ELF-1 (cell line): ENCODE measurements around the gene LAMP2.
"Not testable (repeated sequence)": the region's sequence is repeated elsewhere in the genome, so short reads cannot be mapped to it uniquely, and the experiment has no call there.

ENCODE experiments used
- DNase-seq: peaks from one replicate; pipeline ENCODE4 v3.0.0-alpha.2; 2016; ENCODE audit warnings: low read depth, low spot score

LAMP2 gene

GRCh38 chrX:120468825-120469525 is at the start of gene LAMP2:
TSS of gene LAMP2 (minus strand) at chrX:120469296. CDS start at chrX:120469169, 127 bp downstream.
- peak; percentile 98 for DNase-seq

- no peak for DNase-seq
These were observed 48.8 kb upstream of the LAMP2 start for GRCh38 chrX:120517936-120518335.

- DNase-seq: peak; percentile 25
These were observed 45.1 kb upstream of the LAMP2 start for GRCh38 chrX:120514236-120514635.

GRCh38 chrX:120512627-120513026 is 43.5 kb upstream of the LAMP2 start:
- no peak for DNase-seq

DNA sequence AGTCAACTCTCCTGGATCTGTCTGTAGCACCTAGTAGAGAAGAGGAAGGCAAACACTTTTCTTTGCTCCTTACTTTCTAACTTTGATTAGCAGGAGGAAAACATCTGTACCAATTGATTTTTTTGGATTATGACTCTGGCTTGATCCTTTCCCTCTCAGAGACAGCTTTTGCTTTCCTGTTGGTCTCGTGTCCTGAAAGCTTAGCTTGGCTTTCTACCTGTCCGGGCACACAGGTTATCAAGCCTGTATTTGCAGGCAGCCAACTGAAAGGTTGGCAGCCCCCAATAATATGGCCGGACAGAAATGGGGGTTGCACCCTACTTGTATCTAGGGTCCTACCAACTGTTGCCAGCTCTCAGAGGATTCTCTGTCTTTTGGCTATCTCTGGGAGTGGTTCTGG is 43.1 kb upstream of the LAMP2 start:
- no peak for DNase-seq

DNA sequence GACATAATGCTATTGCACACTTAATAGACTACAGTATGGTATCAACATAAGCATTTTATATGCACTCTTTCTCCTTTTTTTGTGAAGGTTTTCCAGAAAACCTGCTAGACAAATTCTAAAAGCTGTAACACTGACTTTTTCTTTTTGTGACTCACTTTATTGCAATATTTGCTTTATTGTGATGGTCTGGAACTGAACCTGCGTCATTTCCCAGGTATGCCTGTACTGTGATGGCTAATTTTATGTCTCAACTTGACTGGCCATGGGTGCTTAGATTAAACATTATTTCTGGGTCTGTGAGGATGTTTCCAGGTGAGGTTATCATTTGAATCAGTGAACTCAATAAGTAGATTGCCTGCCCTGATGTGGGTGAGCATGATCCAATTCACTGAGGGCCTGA is 35.5 kb upstream of the LAMP2 start:
- DNase-seq: no peak

- no peak for DNase-seq
These were observed 30.4 kb upstream of the LAMP2 start for GRCh38 chrX:120499301-120500072.

DNA sequence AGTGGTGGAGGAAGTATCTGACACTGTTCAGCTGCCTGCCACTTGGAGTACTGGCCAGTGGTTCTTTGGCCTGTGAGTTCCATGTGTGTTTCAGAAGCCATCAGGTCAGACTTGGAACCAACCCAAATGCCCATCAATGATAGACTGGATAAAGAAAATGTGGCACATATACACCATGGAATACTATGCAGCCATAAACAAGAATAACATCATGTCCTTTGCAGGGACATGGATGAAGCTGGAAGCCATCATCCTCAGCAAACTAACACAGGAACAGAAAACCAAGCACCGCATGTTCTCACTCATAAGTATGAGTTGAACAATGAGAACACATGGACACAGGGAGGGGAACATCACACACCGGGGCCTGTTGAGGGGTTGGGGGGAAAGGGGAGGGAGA is 21.0 kb upstream of the LAMP2 start:
- not testable (repeated sequence) for DNase-seq

GRCh38 chrX:120486786-120487185 is 17.7 kb upstream of the LAMP2 start:
- no peak for DNase-seq

DNA sequence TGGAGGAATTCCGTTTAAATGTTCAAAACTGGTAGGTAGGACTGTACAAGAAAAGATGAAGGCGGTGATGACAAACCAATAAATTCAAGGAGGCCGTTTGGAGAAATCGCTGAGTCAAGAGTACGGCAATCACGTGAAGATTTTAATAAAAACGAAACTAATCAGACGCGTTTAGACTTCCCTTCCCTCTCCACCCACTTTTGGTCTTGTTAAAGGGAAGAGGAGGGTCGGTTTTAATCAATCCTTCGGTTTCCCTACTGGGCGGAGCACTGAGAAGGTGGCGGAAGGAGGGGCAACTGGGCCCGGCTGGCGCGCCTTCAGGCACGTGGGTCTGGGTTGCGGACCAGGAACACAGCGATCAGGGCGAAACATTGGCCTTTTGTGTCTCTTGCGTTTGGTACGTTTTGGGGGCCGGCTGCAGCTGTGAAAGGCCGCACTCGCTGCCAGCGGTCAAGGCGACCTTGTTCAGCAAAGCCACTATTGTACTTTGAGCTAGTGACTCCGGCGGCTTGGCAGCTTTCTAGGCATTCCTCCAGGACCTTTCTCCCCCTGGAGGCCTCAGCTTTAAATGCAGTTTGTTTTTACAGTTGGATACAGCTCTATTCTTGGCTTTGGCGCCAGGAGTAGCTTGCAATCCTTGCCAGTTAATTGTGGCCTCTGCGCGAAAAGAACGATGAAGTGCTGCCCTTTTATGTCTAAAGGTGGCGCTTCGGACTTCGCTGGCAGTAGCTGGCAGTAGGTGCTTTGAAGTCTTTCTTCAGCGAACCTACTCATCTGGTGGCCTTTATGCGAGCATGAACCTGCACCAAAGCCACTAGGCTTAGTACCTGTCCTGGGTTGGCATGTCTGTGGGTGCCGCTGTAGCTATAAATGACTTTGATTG is 16.8 kb upstream of the LAMP2 start:
- peak; percentile 97 for DNase-seq

GRCh38 chrX:120485315-120485637 is 16.2 kb upstream of the LAMP2 start:
- no peak for DNase-seq

GRCh38 chrX:120477453-120477852 is 8.4 kb upstream of the LAMP2 start:
- DNase-seq: no peak

- no peak for DNase-seq
These were observed 7.6 kb upstream of the LAMP2 start for GRCh38 chrX:120476714-120477113.

DNA sequence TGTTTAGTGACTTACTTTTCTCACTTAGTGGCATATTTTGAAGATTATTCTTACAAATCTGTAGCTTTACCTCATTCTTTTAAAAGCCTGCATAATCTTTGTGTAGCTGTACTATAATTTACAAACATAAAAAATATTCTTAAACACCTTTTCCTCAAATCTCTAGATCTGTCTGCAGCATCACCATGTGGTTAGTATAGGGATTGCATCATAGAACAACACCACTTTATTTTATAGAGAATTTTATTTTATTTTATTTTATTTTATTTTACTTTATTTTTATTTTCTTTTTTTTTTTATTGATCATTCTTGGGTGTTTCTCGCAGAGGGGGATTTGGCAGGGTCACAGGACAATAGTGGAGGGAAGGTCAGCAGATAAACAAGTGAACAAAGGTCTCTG is 6.4 kb upstream of the LAMP2 start:
- DNase-seq: not testable (repeated sequence)

- no peak for DNase-seq
These were observed 5.0 kb upstream of the LAMP2 start for GRCh38 chrX:120474085-120474484.

DNA sequence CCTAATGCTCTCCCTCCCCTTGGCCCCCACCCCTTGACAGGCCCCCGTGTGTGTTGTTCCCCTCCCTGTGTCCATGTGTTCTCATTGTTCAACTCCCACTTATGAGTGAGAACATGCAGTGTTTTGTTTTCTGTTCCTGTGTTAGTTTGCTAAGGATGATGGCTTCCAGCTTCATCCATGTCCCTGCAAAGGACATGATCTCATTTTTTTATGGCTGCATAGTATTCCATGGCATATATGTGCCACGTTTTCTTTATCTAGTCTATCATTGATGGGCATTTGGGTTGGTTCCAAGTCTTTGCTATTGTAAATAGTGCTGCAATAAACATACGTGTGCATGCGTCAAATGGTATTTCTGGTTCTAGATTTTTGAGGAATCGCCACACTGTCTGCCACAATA is 561 bp upstream of the LAMP2 start:
- DNase-seq: not testable (repeated sequence)

GRCh38 chrX:120468479-120468824 is 644 bp downstream of the LAMP2 start:
- peak; percentile 43 for DNase-seq

DNA sequence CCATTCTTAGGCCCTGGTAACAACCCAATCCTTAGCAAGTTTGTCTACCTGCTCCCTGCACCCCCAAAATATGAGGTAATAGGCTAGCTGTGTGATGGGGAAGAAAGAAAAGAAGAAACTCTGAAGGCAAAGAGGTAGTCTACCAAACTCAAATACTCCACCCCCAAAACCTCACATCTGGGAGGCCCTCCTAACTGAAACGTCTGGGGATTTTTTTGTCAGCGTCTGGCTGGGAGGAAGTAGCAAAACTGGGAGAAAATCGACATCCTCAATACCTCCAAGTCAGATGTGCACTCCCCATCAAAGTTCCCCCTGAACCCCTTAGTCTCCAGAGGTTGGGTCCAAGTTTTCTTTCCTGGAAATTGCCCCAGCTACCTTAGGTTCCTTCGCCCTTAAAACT is 1.0 kb downstream of the LAMP2 start:
- DNase-seq: no peak

- DNase-seq: no peak
These were observed 4.7 kb downstream of the LAMP2 start for GRCh38 chrX:120464411-120464810.

- DNase-seq: no peak
These were observed 5.9 kb downstream of the LAMP2 start for GRCh38 chrX:120463241-120463640.

- no peak for DNase-seq
These were observed 6.7 kb downstream of the LAMP2 start for GRCh38 chrX:120462370-120462769.

- peak; percentile 9 for DNase-seq
These were observed 9.8 kb downstream of the LAMP2 start for GRCh38 chrX:120459309-120459708.
